Measurements from ENCODE around the gene LHFPL6. TPM values are rescaled to one million over a fixed set of nuclear protein-coding genes. Genes with fewer than 3 reads are reported as not detected.

Gene LHFPL6
- total and polyA plus RNA-seq, 2 experiments from 2014 or later: 7.8 to 9.5 TPM

DNA sequence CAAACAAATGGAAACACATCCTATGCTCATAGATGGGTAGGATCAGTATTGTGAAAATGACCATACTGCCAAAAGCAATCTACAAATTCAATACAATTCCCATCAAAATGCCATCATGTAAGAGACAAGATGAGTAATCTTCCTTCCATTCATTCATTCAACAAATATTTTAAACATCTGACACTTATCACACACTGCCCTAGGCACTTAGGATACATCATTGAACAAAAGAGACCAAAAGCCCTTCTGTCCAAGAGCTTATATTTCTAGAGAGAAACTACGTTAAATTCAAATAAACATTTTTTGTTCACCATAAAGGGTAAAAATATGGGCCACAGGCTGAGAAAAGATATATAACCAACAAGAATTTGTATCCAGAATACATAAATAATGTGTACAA is 20.5 kb upstream of the LHFPL6 start:
- Mint-ChIP-seq H3K4me3 (no peak overlapping the region), H3K4me1 (no peaks in the 10 kb centered on the region), H3K36me3 (ENCODE audit: low read depth) (no peaks in the 10 kb centered on the region), H3K27ac (no peak overlapping the region), H3K27me3 (ENCODE audit: insufficient read depth, low read depth, poor library complexity) (peaks cover 1% of the 10 kb centered on the region), H3K9me3 (no peaks in the 10 kb centered on the region)
- Histone ChIP-seq H3K4me2 (no peak overlapping the region), H3K36me3 (ENCODE audit: insufficient read depth) (no peaks in the 10 kb centered on the region), H2AFZ (no peak overlapping the region), H3K4me1 (ENCODE audit: insufficient read depth) (no peaks in the 10 kb centered on the region), H3K27ac (ENCODE audit: low read depth) (no peak overlapping the region), H3K9me2 (ENCODE audit: insufficient read depth) (no peaks in the 10 kb centered on the region), H3K27me3 (ENCODE audit: insufficient read depth) (no peaks in the 10 kb centered on the region), H3F3A (replicated peaks; ENCODE audit: low read depth) (no peaks in the 10 kb centered on the region), H3K4me3 (no peak overlapping the region), H4K20me1 (replicated peaks; ENCODE audit: insufficient read depth) (no peaks in the 10 kb centered on the region), H3K79me2 (replicated peaks; ENCODE audit: insufficient read depth) (no peaks in the 10 kb centered on the region)
- no peak for DNase-seq (ENCODE audit: low spot score)
- ATAC-seq: no peak
- TF ChIP-seq CREB1 (CRISPR knock-in tag; IDR thresholded peaks at IDR 0.05; ENCODE audit: low read depth) (no peak), JUNB (IDR thresholded peaks at IDR 0.05; ENCODE audit: unreplicated experiment) (no peak), EZH2 (IDR thresholded peaks at IDR 0.05; ENCODE audit: low read depth, unreplicated experiment) (no peak), ZNF331 (CRISPR knock-in tag; IDR thresholded peaks at IDR 0.05; ENCODE audit: low read depth) (no peak), STAT1 (IDR thresholded peaks at IDR 0.05; ENCODE audit: unreplicated experiment) (no peak), NANOG (IDR thresholded peaks at IDR 0.05; ENCODE audit: borderline replicate concordance) (no peak), EZH2phosphoT487 (IDR thresholded peaks at IDR 0.05; ENCODE audit: unreplicated experiment) (no peak)
- TF ChIP-seq, protein P1, sequence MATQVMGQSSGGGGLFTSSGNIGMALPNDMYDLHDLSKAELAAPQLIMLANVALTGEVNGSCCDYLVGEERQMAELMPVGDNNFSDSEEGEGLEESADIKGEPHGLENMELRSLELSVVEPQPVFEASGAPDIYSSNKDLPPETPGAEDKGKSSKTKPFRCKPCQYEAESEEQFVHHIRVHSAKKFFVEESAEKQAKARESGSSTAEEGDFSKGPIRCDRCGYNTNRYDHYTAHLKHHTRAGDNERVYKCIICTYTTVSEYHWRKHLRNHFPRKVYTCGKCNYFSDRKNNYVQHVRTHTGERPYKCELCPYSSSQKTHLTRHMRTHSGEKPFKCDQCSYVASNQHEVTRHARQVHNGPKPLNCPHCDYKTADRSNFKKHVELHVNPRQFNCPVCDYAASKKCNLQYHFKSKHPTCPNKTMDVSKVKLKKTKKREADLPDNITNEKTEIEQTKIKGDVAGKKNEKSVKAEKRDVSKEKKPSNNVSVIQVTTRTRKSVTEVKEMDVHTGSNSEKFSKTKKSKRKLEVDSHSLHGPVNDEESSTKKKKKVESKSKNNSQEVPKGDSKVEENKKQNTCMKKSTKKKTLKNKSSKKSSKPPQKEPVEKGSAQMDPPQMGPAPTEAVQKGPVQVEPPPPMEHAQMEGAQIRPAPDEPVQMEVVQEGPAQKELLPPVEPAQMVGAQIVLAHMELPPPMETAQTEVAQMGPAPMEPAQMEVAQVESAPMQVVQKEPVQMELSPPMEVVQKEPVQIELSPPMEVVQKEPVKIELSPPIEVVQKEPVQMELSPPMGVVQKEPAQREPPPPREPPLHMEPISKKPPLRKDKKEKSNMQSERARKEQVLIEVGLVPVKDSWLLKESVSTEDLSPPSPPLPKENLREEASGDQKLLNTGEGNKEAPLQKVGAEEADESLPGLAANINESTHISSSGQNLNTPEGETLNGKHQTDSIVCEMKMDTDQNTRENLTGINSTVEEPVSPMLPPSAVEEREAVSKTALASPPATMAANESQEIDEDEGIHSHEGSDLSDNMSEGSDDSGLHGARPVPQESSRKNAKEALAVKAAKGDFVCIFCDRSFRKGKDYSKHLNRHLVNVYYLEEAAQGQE (IDR thresholded peaks at IDR 0.05; ENCODE audit: unreplicated experiment): no peak
- TF ChIP-seq, protein P2, sequence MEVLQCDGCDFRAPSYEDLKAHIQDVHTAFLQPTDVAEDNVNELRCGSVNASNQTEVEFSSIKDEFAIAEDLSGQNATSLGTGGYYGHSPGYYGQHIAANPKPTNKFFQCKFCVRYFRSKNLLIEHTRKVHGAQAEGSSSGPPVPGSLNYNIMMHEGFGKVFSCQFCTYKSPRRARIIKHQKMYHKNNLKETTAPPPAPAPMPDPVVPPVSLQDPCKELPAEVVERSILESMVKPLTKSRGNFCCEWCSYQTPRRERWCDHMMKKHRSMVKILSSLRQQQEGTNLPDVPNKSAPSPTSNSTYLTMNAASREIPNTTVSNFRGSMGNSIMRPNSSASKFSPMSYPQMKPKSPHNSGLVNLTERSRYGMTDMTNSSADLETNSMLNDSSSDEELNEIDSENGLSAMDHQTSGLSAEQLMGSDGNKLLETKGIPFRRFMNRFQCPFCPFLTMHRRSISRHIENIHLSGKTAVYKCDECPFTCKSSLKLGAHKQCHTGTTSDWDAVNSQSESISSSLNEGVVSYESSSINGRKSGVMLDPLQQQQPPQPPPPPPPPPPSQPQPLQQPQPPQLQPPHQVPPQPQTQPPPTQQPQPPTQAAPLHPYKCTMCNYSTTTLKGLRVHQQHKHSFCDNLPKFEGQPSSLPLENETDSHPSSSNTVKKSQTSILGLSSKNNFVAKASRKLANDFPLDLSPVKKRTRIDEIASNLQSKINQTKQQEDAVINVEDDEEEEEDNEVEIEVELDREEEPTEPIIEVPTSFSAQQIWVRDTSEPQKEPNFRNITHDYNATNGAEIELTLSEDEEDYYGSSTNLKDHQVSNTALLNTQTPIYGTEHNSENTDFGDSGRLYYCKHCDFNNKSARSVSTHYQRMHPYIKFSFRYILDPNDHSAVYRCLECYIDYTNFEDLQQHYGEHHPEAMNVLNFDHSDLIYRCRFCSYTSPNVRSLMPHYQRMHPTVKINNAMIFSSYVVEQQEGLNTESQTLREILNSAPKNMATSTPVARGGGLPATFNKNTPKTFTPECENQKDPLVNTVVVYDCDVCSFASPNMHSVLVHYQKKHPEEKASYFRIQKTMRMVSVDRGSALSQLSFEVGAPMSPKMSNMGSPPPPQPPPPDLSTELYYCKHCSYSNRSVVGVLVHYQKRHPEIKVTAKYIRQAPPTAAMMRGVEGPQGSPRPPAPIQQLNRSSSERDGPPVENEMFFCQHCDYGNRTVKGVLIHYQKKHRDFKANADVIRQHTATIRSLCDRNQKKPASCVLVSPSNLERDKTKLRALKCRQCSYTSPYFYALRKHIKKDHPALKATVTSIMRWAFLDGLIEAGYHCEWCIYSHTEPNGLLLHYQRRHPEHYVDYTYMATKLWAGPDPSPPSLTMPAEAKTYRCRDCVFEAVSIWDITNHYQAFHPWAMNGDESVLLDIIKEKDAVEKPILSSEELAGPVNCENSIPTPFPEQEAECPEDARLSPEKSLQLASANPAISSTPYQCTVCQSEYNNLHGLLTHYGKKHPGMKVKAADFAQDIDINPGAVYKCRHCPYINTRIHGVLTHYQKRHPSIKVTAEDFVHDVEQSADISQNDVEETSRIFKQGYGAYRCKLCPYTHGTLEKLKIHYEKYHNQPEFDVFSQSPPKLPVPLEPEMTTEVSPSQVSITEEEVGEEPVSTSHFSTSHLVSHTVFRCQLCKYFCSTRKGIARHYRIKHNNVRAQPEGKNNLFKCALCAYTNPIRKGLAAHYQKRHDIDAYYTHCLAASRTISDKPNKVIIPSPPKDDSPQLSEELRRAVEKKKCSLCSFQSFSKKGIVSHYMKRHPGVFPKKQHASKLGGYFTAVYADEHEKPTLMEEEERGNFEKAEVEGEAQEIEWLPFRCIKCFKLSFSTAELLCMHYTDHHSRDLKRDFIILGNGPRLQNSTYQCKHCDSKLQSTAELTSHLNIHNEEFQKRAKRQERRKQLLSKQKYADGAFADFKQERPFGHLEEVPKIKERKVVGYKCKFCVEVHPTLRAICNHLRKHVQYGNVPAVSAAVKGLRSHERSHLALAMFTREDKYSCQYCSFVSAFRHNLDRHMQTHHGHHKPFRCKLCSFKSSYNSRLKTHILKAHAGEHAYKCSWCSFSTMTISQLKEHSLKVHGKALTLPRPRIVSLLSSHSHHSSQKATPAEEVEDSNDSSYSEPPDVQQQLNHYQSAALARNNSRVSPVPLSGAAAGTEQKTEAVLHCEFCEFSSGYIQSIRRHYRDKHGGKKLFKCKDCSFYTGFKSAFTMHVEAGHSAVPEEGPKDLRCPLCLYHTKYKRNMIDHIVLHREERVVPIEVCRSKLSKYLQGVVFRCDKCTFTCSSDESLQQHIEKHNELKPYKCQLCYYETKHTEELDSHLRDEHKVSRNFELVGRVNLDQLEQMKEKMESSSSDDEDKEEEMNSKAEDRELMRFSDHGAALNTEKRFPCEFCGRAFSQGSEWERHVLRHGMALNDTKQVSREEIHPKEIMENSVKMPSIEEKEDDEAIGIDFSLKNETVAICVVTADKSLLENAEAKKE (CRISPR knock-in tag; IDR thresholded peaks at IDR 0.05): no peak

Measured in GM23338 (cell line).